Kidney epithelial cell (primary cell): ENCODE measurements around the gene APOBEC3C. TPM values are rescaled to one million over a fixed set of nuclear protein-coding genes. Genes with fewer than 3 reads are reported as not detected.
A peak's percentile ranks its signal among the peaks of the same experiment; 100 is the strongest.
"Not testable (repeated sequence)": the region's sequence is repeated elsewhere in the genome, so short reads cannot be mapped to it uniquely, and the experiment has no call there.

ENCODE experiments used
- DNase-seq: peaks from one replicate; pipeline ENCODE4 v3.0.0-alpha.2; 2010; ENCODE audit warnings: low read depth
- H3K27me3 ChIP-seq: 2 replicates; pipeline ENCODE4 v1.6.0; 2011; ENCODE audit warnings: low read length; ENCODE audit not compliant: control insufficient read depth, insufficient read depth
- H3K36me3 ChIP-seq: 2 replicates; pipeline ENCODE4 v1.5.1; 2011; ENCODE audit warnings: low read length; ENCODE audit not compliant: control insufficient read depth, insufficient read depth
- H3K4me3 ChIP-seq: 2 replicates; pipeline ENCODE4 v1.5.1; 2011; ENCODE audit warnings: low read depth, mild to moderate bottlenecking, control low read depth, low read length
- CTCF ChIP-seq: IDR thresholded peaks from 2 replicates; pipeline ENCODE4 v1.5.1; 2011; ENCODE audit warnings: mild to moderate bottlenecking, moderate library complexity, low read length, control low read depth, inconsistent platforms; ENCODE audit not compliant: insufficient read depth, poor library complexity, severe bottlenecking
- total RNA-seq: library from RNA; depleted of rRNA; stranded (reverse); fragments of >200 nt; gene quantifications from 2 replicates; pipeline ENCODE4 v1.2.3, GENCODE V29; 2015

The APOBEC3C gene
- total RNA-seq, 1 donor from 2014 or later: 8.9 TPM

- no peak overlapping the region for H3K4me3 ChIP-seq
- DNase-seq: peak; percentile 10
- TF ChIP-seq CTCF: peak; percentile 43
- no peaks in the 10 kb centered on the region for H3K27me3 ChIP-seq
- H3K36me3 ChIP-seq: no peaks in the 10 kb centered on the region
Measured at GRCh38 chr22:38981005-38981991, 32.8 kb upstream of the APOBEC3C start.

GRCh38 chr22:38981992-38982927 lies 31.8 kb upstream of the APOBEC3C start, which contains the start of gene APOBEC3B:
TSS of gene APOBEC3B (plus strand) at chr22:38982347. CDS start at chr22:38982454, 107 bp downstream.
- H3K36me3 ChIP-seq: no peaks in the 10 kb centered on the region
- no peak for TF ChIP-seq CTCF
- H3K4me3 ChIP-seq: peak within 1 kb of the TSS; percentile 25
- peak; percentile 76 for DNase-seq
- no peaks in the 10 kb centered on the region for H3K27me3 ChIP-seq

- TF ChIP-seq CTCF: no peak
- Histone ChIP-seq H3K36me3 (no peaks in the 10 kb centered on the region), H3K27me3 (no peaks in the 10 kb centered on the region), H3K4me3 (no peak overlapping the region)
- no peak for DNase-seq
Measured at GRCh38 chr22:38984224-38984623, 29.8 kb upstream of the APOBEC3C start.

GRCh38 chr22:38984784-38985757 lies 29.0 kb upstream of the APOBEC3C start:
- not testable (repeated sequence) for H3K27me3 ChIP-seq, H3K36me3 ChIP-seq, H3K4me3 ChIP-seq
- DNase-seq: peak; percentile 77

GRCh38 chr22:38986629-38987028 lies 27.4 kb upstream of the APOBEC3C start:
- Histone ChIP-seq H3K27me3 (no peaks in the 10 kb centered on the region), H3K36me3 (no peaks in the 10 kb centered on the region), H3K4me3 (no peak overlapping the region)
- DNase-seq: no peak
- no peak for TF ChIP-seq CTCF
